ENCODE results near the gene COL13A1.

Gene COL13A1

DNA sequence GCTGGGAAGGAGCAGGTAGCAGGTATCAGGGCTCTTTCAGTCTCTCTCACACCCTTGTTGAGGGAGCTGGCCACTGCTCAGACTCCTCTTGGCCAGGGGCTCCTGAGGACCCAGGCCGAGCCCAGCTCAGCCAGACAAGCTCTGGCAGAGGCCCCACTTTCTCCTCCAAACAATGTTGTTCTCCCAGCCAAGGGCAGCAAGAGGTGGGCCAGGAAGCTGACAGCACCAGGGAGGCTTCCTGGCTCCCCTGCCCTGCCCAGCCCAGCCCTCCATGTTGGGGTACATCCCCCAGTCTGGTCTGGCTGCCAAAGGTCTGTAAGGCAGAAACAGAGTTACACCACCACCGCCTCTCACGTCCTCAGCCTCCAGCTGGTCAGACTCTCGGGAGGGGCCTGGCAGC lies 33.9 kb upstream of the COL13A1 start:
- intact Hi-C loops (cut with DNase I; ENCODE audit: low total_unique reads) = no loop called here
- no peak for DNase-seq

DNA sequence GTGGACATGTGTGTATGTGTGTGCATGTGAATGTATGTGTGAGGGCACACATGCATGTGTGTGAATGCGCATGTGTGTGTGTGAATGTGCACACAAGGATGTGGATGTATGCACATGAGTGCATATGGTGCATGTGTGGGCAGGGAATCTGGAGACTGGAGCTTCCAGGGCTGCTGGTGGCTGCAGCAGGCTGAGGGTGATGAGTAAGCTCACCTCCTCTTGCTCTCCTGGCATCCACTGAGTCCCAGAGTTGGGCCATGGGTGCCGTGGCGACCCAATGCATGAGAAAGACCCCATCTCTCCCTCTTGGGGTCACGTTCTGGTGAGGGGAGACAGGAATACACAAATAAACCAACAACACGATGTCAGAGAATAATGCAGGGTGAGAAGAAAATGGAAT lies 33.3 kb upstream of the COL13A1 start:
- no peak for DNase-seq
- Histone ChIP-seq H3K27me3 (no peaks in the 10 kb centered on the region), H3K4me1 (peaks cover 0 to 35% (median 22%) of the 10 kb centered on the region in 4 donors), H3K36me3 (no peaks in the 10 kb centered on the region), H3K9me3 (peaks cover 0 to 4% (median 0%) of the 10 kb centered on the region in 3 donors), H3K4me3 (no peak overlapping the region), H3K27ac (peak overlapping the region; percentile 72 to 80)
- intact Hi-C loops (cut with DNase I; ENCODE audit: low total_unique reads) = no loop called here
- no peak for TF ChIP-seq CTCF (IDR thresholded peaks at IDR 0.05)

More for the DNA sequence above, 33.9 kb upstream of the COL13A1 start:
- Histone ChIP-seq H3K36me3 (no peaks in the 10 kb centered on the region), H3K27ac (no peak overlapping the region), H3K9me3 (peaks cover 0 to 3% (median 0%) of the 10 kb centered on the region in 3 donors), H3K27me3 (no peaks in the 10 kb centered on the region), H3K4me1 (peaks cover 0 to 35% (median 22%) of the 10 kb centered on the region in 4 donors), H3K4me3 (no peak overlapping the region)
- no peak for TF ChIP-seq CTCF (IDR thresholded peaks at IDR 0.05)

- Histone ChIP-seq H3K27me3 (no peaks in the 10 kb centered on the region), H3K27ac (peak overlapping the region; percentile 72 to 80), H3K36me3 (no peaks in the 10 kb centered on the region), H3K4me3 (no peak overlapping the region), H3K9me3 (peaks cover 0 to 4% (median 0%) of the 10 kb centered on the region in 3 donors), H3K4me1 (peaks cover 0 to 35% (median 22%) of the 10 kb centered on the region in 4 donors)
- DNase-seq = peak; percentile 36 to 86
- intact Hi-C loops (cut with DNase I; ENCODE audit: low total_unique reads) = no loop called here
- no peak for TF ChIP-seq CTCF (IDR thresholded peaks at IDR 0.05)
These were observed 32.2 kb upstream of the COL13A1 start for GRCh38 chr10:69769395-69769992.

- Histone ChIP-seq H3K9me3 (peaks cover 0 to 4% (median 0%) of the 10 kb centered on the region in 3 donors), H3K27me3 (no peaks in the 10 kb centered on the region), H3K27ac (no peak overlapping the region), H3K4me3 (no peak overlapping the region), H3K4me1 (peaks cover 0 to 20% (median 15%) of the 10 kb centered on the region in 4 donors), H3K36me3 (no peaks in the 10 kb centered on the region)
- no peak for TF ChIP-seq CTCF (IDR thresholded peaks at IDR 0.05)
- intact Hi-C loops (cut with DNase I; ENCODE audit: low total_unique reads) = no loop called here
- DNase-seq = no peak
These were observed 28.6 kb upstream of the COL13A1 start for GRCh38 chr10:69772933-69773704.

DNA sequence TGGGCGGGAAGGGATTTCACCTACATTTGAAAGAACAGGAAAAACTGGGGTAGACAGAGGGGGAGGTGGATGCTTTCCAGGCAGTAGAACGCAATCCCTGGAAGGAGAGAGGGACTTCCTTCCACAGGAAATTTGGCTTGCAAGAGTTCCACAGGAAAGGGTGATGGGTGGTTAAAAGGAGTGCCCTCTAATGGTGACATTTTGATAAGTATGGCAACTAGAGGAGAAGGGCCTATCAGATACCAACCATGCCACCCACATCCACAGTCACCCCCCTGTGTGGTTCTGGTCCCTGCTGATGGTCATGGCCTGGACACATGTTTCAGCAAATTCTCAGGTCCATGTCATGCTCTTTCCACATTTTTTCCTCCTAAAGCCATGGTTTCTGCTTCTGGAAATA lies 27.1 kb upstream of the COL13A1 start:
- peaks cover 0 to 5% (median 3%) of the 10 kb centered on the region in 4 donors for H3K4me1 ChIP-seq
- intact Hi-C loops (cut with DNase I; ENCODE audit: low total_unique reads) = no loop called here
- peaks cover 0 to 4% (median 0%) of the 10 kb centered on the region in 3 donors for H3K9me3 ChIP-seq
- no peaks in the 10 kb centered on the region for H3K27me3 ChIP-seq
- no peak for TF ChIP-seq CTCF (IDR thresholded peaks at IDR 0.05)
- H3K27ac ChIP-seq = no peak overlapping the region
- H3K36me3 ChIP-seq = no peaks in the 10 kb centered on the region
- no peak overlapping the region for H3K4me3 ChIP-seq
- DNase-seq = no peak

Data from tibial artery (tissue), 4 donors.